Right lobe of liver (tissue), 6 donors: ENCODE measurements around the gene SCGB1A1. TPM values are rescaled to one million over a fixed set of nuclear protein-coding genes. Genes with fewer than 3 reads are reported as not detected.
A peak's percentile ranks its signal among the peaks of the same experiment; 100 is the strongest.

Experiments
- ATAC-seq, 4 donors: fragments of 200-7000 bp; cut with Tn5 transposase; one replicate each; pipeline ENCODE4 v1.9.1; 2020; ENCODE audit warnings: mild to moderate bottlenecking in 4 of 4, moderate library complexity in 4 of 4
- DNase-seq, 3 donors: peaks; one replicate each; pipeline ENCODE4 v3.0.0-alpha.2; 2020
- H3K27ac ChIP-seq, 3 donors: fragments of 200-600 bp; one replicate each; pipeline ENCODE4 v1.8.0; 2022
- H3K27me3 ChIP-seq, 2 donors: fragments of 200-600 bp; one replicate each; pipeline ENCODE4 v1.8.0; 2022
- H3K36me3 ChIP-seq, 4 donors: fragments of 200-600 bp; sonication (generic) in 1 of 4; one replicate each; pipeline versions ENCODE4 v1.5.1 to v1.8.0; 2017 to 2022; ENCODE audit warnings: control low read depth in 1 of 4
- H3K4me1 ChIP-seq, 4 donors: fragments of 200-600 bp; sonication (generic) in 1 of 4; one replicate each; pipeline versions ENCODE4 v1.5.1 to v1.8.0; 2017 to 2022; ENCODE audit warnings: control low read depth in 1 of 4
- H3K4me3 ChIP-seq, 3 donors: fragments of 200-600 bp; one replicate each; pipeline ENCODE4 v1.8.0; 2022
- H3K9me3 ChIP-seq, 4 donors: fragments of 200-600 bp; sonication (generic) in 1 of 4; one replicate each; pipeline versions ENCODE4 v1.5.1 to v1.8.0; 2017 to 2022; ENCODE audit warnings: control low read depth in 1 of 4
- CTCF ChIP-seq, 4 donors: fragments of 200-600 bp in 3 of 4; fragments of 450-650 bp in 1 of 4; IDR thresholded peaks; one replicate each; pipeline versions ENCODE4 v1.5.1 to v1.8.0; 2016 to 2022; ENCODE audit warnings: antibody characterized with exemption in 4 of 4, mild to moderate bottlenecking in 2 of 4
- POLR2A ChIP-seq: fragments of 450-650 bp; IDR thresholded peaks from one replicate; pipeline ENCODE4 v1.6.1; 2017; ENCODE audit warnings: antibody characterized with exemption, mild to moderate bottlenecking
- WGBS: methylation state at CpG from one replicate; pipeline ENCODE4 v1.1.6; 2018; ENCODE audit warnings: low coverage, low lambda C conversion rate; ENCODE audit not compliant: insufficient coverage; ENCODE audit errors: missing lambda C conversion rate; 5-methylcytosine and 5-hydroxymethylcytosine counted together
- intact Hi-C, 2 donors: fragments of 100-400 bp; cut with DNase I; formaldehyde crosslinking; loops; one replicate each; pipeline versions ENCODE4 v1.11.2 to v1.14.1; 2022
- total RNA-seq, 6 experiments: library from RNA; depleted of rRNA in 2 of 6; stranded (reverse); fragments of >200 nt in 2 of 6; fragmentation: NEBNext Ultra II Directional in 3 of 6; extraction: Animal tissue kit (Norgen Biotek cat#: 25700) in 3 of 6; gene quantifications; one replicate each; pipeline versions ENCODE4 v1.1.0 to v1.2.4, GENCODE V29; 2016 to 2023
- donor health status: DM: no; HTN: yes; CAD: no.
- donor health status: DM: no; HTN: no; CAD: no.
- donor health status: DM: no; HTN: no; CAD: no.
- donor health status: DM: no; HTN: yes; CAD: no.
- donor health status: DM: no; HTN: yes; CAD: no.

SCGB1A1 gene
- total RNA-seq, 6 experiments from 2014 or later, result not detected

- DNase-seq, result no peak
- H3K9me3 ChIP-seq, result no peaks in the 10 kb centered on the region
- peak; percentile 9 to 47 (median 34) for ATAC-seq
- WGBS, result 79% methylated on average over 2 of the region's 17 CpGs
- H3K27me3 ChIP-seq, result no peaks in the 10 kb centered on the region
- no peaks in the 10 kb centered on the region for H3K36me3 ChIP-seq
- H3K27ac ChIP-seq, result peak overlapping the region in 2 of 3 donors; percentile 7 to 25
- TF ChIP-seq POLR2A (no peak), CTCF (IDR thresholded peaks at IDR 0.05) (no peak)
- H3K4me3 ChIP-seq, result no peak overlapping the region
- peaks cover 0 to 21% (median 10%) of the 10 kb centered on the region in 4 donors for H3K4me1 ChIP-seq
- intact Hi-C loops, result no loop called here
Observed at GRCh38 chr11:62443390-62444235, 24.8 kb downstream of the SCGB1A1 start.

GRCh38 chr11:62444236-62444833, 25.5 kb downstream of the SCGB1A1 start:
- no peaks in the 10 kb centered on the region for H3K9me3 ChIP-seq
- peak overlapping the region; percentile 1 to 9 (median 7) for H3K27ac ChIP-seq
- no peaks in the 10 kb centered on the region for H3K27me3 ChIP-seq
- peaks cover 0 to 20% (median 10%) of the 10 kb centered on the region in 4 donors for H3K4me1 ChIP-seq
- peak in 1 of 3 donors; percentile 40 for DNase-seq
- TF ChIP-seq POLR2A (no peak), CTCF (IDR thresholded peaks at IDR 0.05) (no peak)
- H3K4me3 ChIP-seq, result peak overlapping the region in 2 of 3 donors; percentile 18 to 31
- peak; percentile 20 to 47 (median 37) for ATAC-seq
- 53% methylated on average over 11 of the region's 23 CpGs for WGBS
- no peaks in the 10 kb centered on the region for H3K36me3 ChIP-seq
- intact Hi-C loops, result no loop called here

- peak; percentile 21 to 50 (median 42) for ATAC-seq
- H3K4me3 ChIP-seq, result peak overlapping the region in 1 of 3 donors; percentile 31
- no peaks in the 10 kb centered on the region for H3K27me3 ChIP-seq
- TF ChIP-seq CTCF (IDR thresholded peaks at IDR 0.05) (no peak), POLR2A (no peak)
- intact Hi-C loops, result no loop called here
- no peaks in the 10 kb centered on the region for H3K36me3 ChIP-seq
- peak overlapping the region; percentile 1 to 9 (median 7) for H3K27ac ChIP-seq
- DNase-seq, result peak in 1 of 3 donors; percentile 36
- WGBS, result 21% methylated on average over 8 of the region's 9 CpGs
- peaks cover 0 to 24% (median 12%) of the 10 kb centered on the region in 4 donors for H3K4me1 ChIP-seq
- no peaks in the 10 kb centered on the region for H3K9me3 ChIP-seq
Observed at GRCh38 chr11:62444835-62445234, 26.0 kb downstream of the SCGB1A1 start.

GRCh38 chr11:62445314-62445740, 26.5 kb downstream of the SCGB1A1 start:
- peak overlapping the region in 1 of 3 donors; percentile 7 for H3K27ac ChIP-seq
- 40% methylated on average over 3 of the region's 5 CpGs for WGBS
- no peak for DNase-seq

More at GRCh38 chr11:62445314-62445740, 26.5 kb downstream of the SCGB1A1 start:
- intact Hi-C loops, result no loop called here
- Histone ChIP-seq H3K4me3 (no peak overlapping the region), H3K27me3 (no peaks in the 10 kb centered on the region), H3K9me3 (no peaks in the 10 kb centered on the region), H3K4me1 (peaks cover 0 to 29% (median 12%) of the 10 kb centered on the region in 4 donors), H3K36me3 (no peaks in the 10 kb centered on the region)
- no peak for TF ChIP-seq CTCF (IDR thresholded peaks at IDR 0.05)
- peak in 1 of 4 donors; percentile 3 for ATAC-seq
